Measurements from ENCODE around the gene AFF4. TPM values are rescaled to one million over a fixed set of nuclear protein-coding genes. Genes with fewer than 3 reads are reported as not detected.

Gene AFF4
- total RNA-seq, 2 experiments from 2014 or later, result 97.9 to 103 TPM

DNA sequence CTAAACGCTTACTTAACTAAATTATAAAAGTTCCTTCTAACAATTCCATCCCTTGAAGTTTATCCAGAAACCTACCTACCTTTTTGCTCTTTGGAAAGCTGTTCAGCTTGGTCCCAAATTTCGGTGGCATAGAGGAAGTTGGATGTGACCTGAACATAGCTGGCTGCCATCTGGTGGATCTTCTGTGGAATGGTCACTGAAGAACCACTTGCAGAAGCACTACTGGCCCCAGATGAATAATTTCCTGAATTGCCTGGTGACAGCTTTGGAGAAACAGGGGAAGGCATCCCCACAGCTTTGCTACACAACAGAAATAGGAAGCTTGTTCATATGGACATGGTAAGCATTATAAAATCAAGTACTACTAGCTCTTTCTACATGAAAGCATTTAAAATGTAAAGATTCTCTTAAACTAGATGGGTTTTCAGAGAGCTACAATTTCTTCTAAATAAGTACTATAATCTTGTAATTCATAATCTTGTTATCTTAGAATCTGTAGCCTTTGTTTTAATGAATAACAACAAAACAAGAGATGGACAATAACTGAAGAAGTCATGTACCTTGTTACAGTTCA lies 80.1 kb downstream of the AFF4 start:
- Histone ChIP-seq H3K9me3 (ENCODE audit: control insufficient read depth in 1 of 2, insufficient read depth in 1 of 2, low read length in 2 of 2) (no peaks in the 10 kb centered on the region), H3K4me3 (ENCODE audit: low read length) (no peak overlapping the region), H3K36me3 (ENCODE audit: insufficient read depth, low read length) (peaks cover 82% of the 10 kb centered on the region), H3K27me3 (ENCODE audit: control insufficient read depth in 1 of 2, insufficient read depth in 2 of 2, low read length in 2 of 2) (no peaks in the 10 kb centered on the region), H3K4me1 (ENCODE audit: insufficient read depth, low read length) (no peaks in the 10 kb centered on the region), H3K27ac (ENCODE audit: low read depth in 1 of 2, low read length in 2 of 2) (no peak overlapping the region)
- DNase-seq (peak in 5 of 14 experiments; percentile 7 to 73 (median 54)), ATAC-seq (ENCODE audit: poor library complexity) (peak; percentile 83)
- Mint-ChIP-seq H3K9me3 (no peaks in the 10 kb centered on the region), H3K4me1 (ENCODE audit: low read depth) (no peaks in the 10 kb centered on the region), H3K4me3 (no peak overlapping the region), H3K36me3 (ENCODE audit: low read depth) (peaks cover 93% of the 10 kb centered on the region), H3K27ac (peak overlapping the region; percentile 0), H3K27me3 (no peaks in the 10 kb centered on the region)
- POLR2A ChIA-PET, result interaction anchor here (1.0 kb wide), 1 partner anchor 22 kb away, joined by 3 read pairs; no protein-coding TSS in a partner anchor
- TF ChIP-seq, protein P1, sequence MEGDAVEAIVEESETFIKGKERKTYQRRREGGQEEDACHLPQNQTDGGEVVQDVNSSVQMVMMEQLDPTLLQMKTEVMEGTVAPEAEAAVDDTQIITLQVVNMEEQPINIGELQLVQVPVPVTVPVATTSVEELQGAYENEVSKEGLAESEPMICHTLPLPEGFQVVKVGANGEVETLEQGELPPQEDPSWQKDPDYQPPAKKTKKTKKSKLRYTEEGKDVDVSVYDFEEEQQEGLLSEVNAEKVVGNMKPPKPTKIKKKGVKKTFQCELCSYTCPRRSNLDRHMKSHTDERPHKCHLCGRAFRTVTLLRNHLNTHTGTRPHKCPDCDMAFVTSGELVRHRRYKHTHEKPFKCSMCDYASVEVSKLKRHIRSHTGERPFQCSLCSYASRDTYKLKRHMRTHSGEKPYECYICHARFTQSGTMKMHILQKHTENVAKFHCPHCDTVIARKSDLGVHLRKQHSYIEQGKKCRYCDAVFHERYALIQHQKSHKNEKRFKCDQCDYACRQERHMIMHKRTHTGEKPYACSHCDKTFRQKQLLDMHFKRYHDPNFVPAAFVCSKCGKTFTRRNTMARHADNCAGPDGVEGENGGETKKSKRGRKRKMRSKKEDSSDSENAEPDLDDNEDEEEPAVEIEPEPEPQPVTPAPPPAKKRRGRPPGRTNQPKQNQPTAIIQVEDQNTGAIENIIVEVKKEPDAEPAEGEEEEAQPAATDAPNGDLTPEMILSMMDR (IDR thresholded peaks at IDR 0.05), result peak; percentile 48
- CTCF ChIA-PET, result interaction anchor here (0.8 to 2.1 kb wide), 6 partner anchors 9 to 65 kb away, joined by 3 to 13 read pairs (median 6); partner anchors contain the start of genes GDF9, SHROOM1 and UQCRQ
- intact Hi-C loops (cut with DNase I, micrococcal nuclease), result loop anchor here (1.0 to 5.0 kb wide), 3 partner anchors 51 to 496 kb away; partner anchors contain the start of gene SHROOM1 (in 2 of the 2)

DNA sequence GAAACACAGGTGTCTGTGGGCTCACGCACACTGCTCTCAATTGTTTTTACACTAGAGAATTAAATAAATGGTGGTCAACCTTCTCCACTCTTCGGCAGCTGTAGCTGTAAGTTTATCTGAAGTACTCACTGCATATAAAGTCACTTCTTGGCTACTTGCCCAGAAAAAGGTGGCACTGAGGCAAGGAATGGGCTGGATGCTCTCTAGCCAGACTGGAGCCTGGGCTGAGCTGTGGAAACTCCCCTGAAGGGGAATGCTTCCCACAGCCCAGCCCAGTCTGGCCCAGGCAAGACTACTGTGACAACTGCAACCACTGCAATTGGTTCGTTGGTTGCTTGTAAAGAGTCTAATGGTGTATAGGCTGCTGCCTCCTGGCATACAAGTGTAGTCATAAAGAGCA lies 85.5 kb downstream of the AFF4 start:
- TF ChIP-seq, protein P1 (IDR thresholded peaks at IDR 0.05), result no peak
- no peaks in the 10 kb centered on the region for H3K9me3 Mint-ChIP-seq
- Histone ChIP-seq H3K9me3 (ENCODE audit: control insufficient read depth in 1 of 2, insufficient read depth in 1 of 2, low read length in 2 of 2) (no peaks in the 10 kb centered on the region), H3K4me3 (ENCODE audit: low read length) (no peak overlapping the region), H3K27me3 (ENCODE audit: control insufficient read depth in 1 of 2, insufficient read depth in 2 of 2, low read length in 2 of 2) (no peaks in the 10 kb centered on the region), H3K4me1 (ENCODE audit: insufficient read depth, low read length) (no peaks in the 10 kb centered on the region), H3K27ac (ENCODE audit: low read depth in 1 of 2, low read length in 2 of 2) (no peak overlapping the region), H3K36me3 (ENCODE audit: insufficient read depth, low read length) (peaks cover 60% of the 10 kb centered on the region)
- no peaks in the 10 kb centered on the region for H3K4me1 Mint-ChIP-seq (ENCODE audit: low read depth)
- H3K27ac Mint-ChIP-seq, result peak overlapping the region; percentile 20
- no peak overlapping the region for H3K4me3 Mint-ChIP-seq
- ChIA-PET CTCF (no interaction called here), POLR2A (interaction anchor here (1.7 kb wide), 1 partner anchor 86 kb away, joined by 4 read pairs; the partner anchor contains the start of gene AFF4)
- intact Hi-C loops (cut with DNase I, micrococcal nuclease), result no loop called here
- H3K27me3 Mint-ChIP-seq, result no peaks in the 10 kb centered on the region
- peaks cover 65% of the 10 kb centered on the region for H3K36me3 Mint-ChIP-seq (ENCODE audit: low read depth)
- no peak for DNase-seq
- ATAC-seq (ENCODE audit: poor library complexity), result no peak

DNA sequence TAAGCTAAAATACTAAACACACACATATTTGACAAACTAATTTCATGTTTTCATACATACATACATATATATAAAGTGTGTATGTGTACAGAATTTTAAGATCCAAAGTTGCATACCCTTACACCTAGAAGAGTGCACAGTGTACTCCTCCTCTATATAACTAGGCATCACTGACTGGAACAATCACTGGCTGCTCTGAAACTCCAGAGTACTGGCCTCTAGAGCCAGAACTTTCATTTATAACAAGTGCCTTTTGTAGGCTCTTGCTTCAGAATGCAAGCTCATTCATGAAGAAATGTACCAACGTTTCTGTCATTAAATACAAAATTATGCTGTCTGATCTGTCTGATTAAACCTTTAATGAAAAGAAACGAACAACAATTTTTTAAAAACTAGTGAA lies 86.0 kb downstream of the AFF4 start:
- DNase-seq (no peak), ATAC-seq (ENCODE audit: poor library complexity) (no peak)
- Histone ChIP-seq H3K4me1 (ENCODE audit: insufficient read depth, low read length) (no peaks in the 10 kb centered on the region), H3K4me3 (ENCODE audit: low read length) (no peak overlapping the region), H3K36me3 (ENCODE audit: insufficient read depth, low read length) (peaks cover 57% of the 10 kb centered on the region), H3K9me3 (ENCODE audit: control insufficient read depth in 1 of 2, insufficient read depth in 1 of 2, low read length in 2 of 2) (no peaks in the 10 kb centered on the region), H3K27me3 (ENCODE audit: control insufficient read depth in 1 of 2, insufficient read depth in 2 of 2, low read length in 2 of 2) (no peaks in the 10 kb centered on the region), H3K27ac (ENCODE audit: low read depth in 1 of 2, low read length in 2 of 2) (no peak overlapping the region)
- ChIA-PET POLR2A (interaction anchor here (1.7 kb wide), 1 partner anchor 86 kb away, joined by 4 read pairs; the partner anchor contains the start of gene AFF4), CTCF (no interaction called here)
- H3K9me3 Mint-ChIP-seq, result no peaks in the 10 kb centered on the region
- H3K4me3 Mint-ChIP-seq, result no peak overlapping the region
- intact Hi-C loops (cut with DNase I, micrococcal nuclease), result no loop called here
- H3K36me3 Mint-ChIP-seq (ENCODE audit: low read depth), result peaks cover 65% of the 10 kb centered on the region
- no peaks in the 10 kb centered on the region for H3K4me1 Mint-ChIP-seq (ENCODE audit: low read depth)
- H3K27me3 Mint-ChIP-seq, result no peaks in the 10 kb centered on the region
- TF ChIP-seq, protein P1 (IDR thresholded peaks at IDR 0.05), result no peak
- no peak overlapping the region for H3K27ac Mint-ChIP-seq

Data from CD4-positive, alpha-beta T cell (primary cell).